Endometrial microvascular endothelial cells (primary cell): ENCODE data around the gene SEC61A2. TPM values are rescaled to one million over a fixed set of nuclear protein-coding genes. Genes with fewer than 3 reads are reported as not detected.

Experiments used
- in situ Hi-C: cut with HindIII; loops from 2 replicates; pipeline ENCODE4 v1.10.0; 2017; ENCODE audit warnings: low sequenced_read_pairs, low pct_unique_long_range_greater_than_20kb; ENCODE audit errors: inconsistent ontology term
- total RNA-seq: library from RNA; depleted of rRNA; stranded (reverse); fragments of >200 nt; gene quantifications from one replicate; pipeline ENCODE4 v1.2.3, GENCODE V29; 2015; ENCODE audit errors: inconsistent ontology term

The SEC61A2 gene
- total RNA-seq, 1 donor from 2014 or later = 7.4 TPM

DNA sequence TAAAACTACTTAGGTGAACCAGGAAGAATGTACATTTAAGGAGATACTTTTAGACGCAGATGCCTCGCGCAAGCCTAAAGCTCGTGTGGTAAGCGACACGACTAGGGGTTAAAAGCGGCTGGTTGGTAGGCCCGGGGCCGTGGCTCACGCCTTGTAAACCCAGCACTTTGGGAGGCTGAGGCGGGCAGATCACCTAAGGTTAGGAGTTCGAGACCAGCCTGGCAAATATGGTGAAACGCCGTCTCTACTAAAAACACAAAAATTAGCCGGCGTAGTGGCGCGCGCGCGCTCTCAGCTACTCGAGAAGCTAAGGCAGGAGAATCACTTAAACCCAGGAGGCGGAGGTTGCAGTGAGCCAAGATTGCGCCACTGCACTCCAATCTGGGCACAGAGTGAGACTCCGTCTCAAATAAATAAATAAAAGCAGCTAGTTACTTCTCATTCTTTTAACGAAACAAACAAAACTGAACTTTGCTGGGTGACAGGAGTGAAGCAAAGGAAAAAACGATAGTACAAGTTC is 65.3 kb downstream of the SEC61A2 start:
- in situ Hi-C loops = no loop called here

DNA sequence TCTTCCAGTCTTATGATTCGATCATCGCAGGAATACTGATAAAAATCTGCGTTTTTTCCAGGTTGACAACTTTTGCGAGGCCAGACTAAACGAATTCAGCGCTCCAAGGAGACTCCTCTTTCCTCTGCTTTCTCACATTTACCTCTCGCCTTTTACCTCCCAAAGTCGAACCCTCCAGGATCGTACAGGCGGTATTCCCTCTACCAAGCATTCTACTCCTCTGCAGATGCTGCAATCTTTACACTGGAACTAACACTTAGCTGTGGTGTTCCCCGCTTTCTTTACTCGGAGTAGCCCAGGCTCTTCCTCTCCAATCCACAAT is 65.8 kb downstream of the SEC61A2 start:
- in situ Hi-C loops = no loop called here

GRCh38 chr10:12195603-12196506 is 66.4 kb downstream of the SEC61A2 start, which contains the start of the genes CDC123 and NUDT5:
TSS of gene CDC123 (plus strand) at chr10:12196188. CDS start at chr10:12196246, 58 bp downstream.
TSS of gene NUDT5 (minus strand) at chr10:12195891. CDS start at chr10:12186291, 9,600 bp downstream.
- in situ Hi-C loops = no loop called here

GRCh38 chr10:12196531-12197211 is 67.2 kb downstream of the SEC61A2 start:
- in situ Hi-C loops = no loop called here

DNA sequence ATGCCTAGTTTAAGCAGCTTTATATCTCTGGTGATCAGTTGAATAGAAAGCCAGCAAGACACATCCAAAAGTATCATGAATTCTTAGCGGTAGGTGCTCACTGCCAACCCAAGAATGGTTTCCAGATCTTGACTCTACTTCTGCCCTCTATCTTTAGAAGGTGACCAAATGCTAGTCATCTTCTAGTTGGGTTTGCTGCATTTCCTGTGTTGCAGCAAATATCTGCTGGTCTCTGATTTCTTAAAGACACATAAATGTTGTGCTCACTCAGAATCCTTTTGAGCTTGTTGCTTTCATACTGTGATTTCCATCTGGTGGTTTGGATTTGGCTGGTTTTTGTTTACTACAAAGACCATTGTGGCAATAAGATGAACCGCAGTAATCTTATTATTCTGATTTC is 68.7 kb downstream of the SEC61A2 start:
- in situ Hi-C loops = no loop called here

DNA sequence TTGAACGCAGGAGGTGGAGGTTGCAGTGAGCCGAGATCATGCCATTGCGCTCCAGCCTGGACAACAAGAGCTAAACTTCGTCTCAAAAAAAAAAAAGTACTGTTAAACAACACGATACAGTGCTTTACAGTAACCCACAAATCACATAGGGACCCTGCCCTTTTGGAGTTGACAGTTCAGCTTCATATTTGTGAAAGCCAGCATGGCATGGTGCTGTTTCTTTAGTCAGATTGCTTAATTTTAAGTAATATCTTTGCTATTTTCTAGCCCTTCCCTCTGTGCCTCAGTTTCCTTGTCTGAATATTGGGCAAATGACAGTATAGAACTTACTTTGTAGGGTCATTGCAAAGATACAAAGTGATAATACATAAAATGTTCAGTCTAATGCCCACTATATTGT is 71.4 kb downstream of the SEC61A2 start:
- in situ Hi-C loops = no loop called here

DNA sequence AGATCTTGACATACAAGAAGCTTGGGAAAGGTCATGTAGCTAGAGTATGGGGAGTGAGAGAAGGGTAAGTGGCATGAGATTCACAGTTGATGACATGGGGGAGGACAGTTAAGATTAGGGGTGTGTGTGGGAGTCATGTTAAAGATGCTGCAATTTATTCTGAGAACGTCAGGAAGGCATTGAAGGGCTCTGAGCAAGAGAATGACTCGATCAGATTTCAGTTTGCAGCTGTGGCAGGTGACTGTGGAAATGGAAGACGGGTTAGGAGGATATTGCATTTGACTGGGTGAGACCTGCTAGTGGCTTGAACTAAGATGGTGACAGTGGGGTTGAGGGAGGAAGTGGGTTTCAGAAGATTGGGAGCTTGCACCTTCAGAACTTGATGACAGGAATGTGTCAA is 72.1 kb downstream of the SEC61A2 start:
- in situ Hi-C loops = no loop called here

DNA sequence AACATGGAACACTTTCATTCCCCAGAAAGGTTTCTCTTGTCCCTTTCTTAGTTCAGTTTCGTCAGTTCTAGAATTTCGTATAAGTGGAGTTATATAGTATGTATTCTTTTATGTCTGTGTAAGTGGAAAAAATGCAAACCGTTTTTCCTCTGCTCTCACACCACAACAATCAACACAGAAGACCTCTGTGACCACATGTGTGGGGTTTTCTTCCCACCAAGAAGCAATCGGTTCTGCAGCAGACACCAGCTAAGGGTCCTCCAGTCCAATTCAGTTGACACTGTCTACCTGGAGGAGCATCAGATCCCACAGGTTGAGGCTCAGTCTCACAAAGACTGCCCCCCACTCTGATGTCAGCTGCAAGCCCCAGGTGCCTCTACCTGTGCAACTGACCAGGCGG is 72.7 kb downstream of the SEC61A2 start:
- in situ Hi-C loops = no loop called here

GRCh38 chr10:12205082-12205481 is 75.6 kb downstream of the SEC61A2 start:
- in situ Hi-C loops = no loop called here

- in situ Hi-C loops = no loop called here
These were observed 77.6 kb downstream of the SEC61A2 start for GRCh38 chr10:12207114-12207513.

- in situ Hi-C loops = no loop called here
These were observed 79.0 kb downstream of the SEC61A2 start for GRCh38 chr10:12208460-12208859.

DNA sequence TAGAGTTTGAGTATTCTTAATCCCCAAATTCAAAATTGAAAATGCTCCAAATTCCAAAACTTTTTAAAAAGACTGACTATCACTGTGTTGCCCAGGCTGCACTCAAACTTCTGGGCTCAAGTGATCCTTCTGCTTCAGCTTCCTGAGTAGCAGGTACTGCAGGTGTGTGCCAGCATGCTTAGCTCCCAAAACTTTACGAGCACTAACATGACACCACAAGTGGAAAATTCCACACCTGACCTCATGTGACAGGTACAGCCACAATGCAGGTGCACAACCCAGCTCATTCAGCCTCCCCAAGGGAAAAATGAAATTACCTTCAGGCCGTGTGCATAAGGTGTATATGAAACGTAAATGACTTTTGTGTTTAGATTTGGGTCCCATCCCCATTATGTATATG is 83.0 kb downstream of the SEC61A2 start:
- in situ Hi-C loops = no loop called here

DNA sequence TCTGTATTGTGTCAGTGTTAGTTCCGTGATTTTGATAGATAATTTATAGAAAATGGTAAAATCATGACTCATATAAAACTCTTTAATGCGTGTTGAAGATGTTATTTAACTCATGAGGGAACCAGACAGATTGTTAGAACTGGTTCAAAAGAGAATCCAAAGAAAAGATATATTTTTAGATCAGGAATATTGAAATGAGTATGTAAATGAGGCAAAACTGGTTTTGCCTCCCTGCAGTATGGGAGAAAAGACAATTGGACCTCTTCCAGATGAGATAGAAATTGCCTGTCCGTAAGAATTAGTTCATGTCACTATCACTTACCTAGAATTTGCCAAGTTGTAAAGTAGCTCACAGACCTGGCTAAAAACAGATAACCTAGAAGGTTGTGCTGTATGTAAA is 84.1 kb downstream of the SEC61A2 start:
- in situ Hi-C loops = no loop called here

DNA sequence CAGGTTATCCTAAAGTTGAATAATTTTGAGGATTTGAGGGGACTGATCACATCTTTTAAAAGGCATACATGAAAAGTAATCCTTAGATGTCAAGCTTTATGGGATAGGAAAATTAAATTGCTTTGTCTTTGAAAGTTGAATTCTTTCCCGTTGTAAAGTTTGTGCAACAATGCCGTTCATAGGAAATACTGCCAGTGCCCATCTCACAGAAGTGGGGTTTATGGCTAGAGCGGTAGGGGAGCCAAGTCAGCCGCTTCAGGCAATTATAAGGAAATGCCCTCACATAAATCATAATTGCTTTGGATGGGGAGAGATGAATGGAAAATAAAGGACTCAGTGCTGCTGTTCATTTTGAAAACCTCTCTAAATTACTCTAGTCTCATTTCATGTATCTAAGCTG is 84.6 kb downstream of the SEC61A2 start:
- in situ Hi-C loops = no loop called here

- in situ Hi-C loops = no loop called here
These were observed 85.3 kb downstream of the SEC61A2 start for GRCh38 chr10:12214763-12215218.

Other genes starting within 250 kb of the SEC61A2 start
- 16.9 TPM for gene UPF2, start 86.9 kb upstream of the SEC61A2 start, total RNA-seq
- gene DHTKD1, start 60.7 kb upstream of the SEC61A2 start, total RNA-seq = 11.1 TPM
- 91.2 TPM for gene NUDT5, start 66.2 kb downstream of the SEC61A2 start, total RNA-seq
- 179 TPM for gene CDC123, start 66.5 kb downstream of the SEC61A2 start, total RNA-seq
- gene CAMK1D, start 219.9 kb downstream of the SEC61A2 start, total RNA-seq = 0.37 TPM